Erythroblast (primary cell): ENCODE results near the gene ELF1.

Source experiments
- DNase-seq, 2 experiments: peaks; one replicate each; lab custom pipeline; 2025; lab: John Stamatoyannopoulos, UW
- GATA1 ChIP-seq: IDR thresholded peaks from 2 replicates; pipeline ENCODE4 v1.6.1; 2011; ENCODE audit warnings: low read depth, mild to moderate bottlenecking, control low read depth, low read length, moderate library complexity
- POLR2A ChIP-seq: IDR thresholded peaks from 2 replicates; pipeline ENCODE4 v1.6.1; 2011; ENCODE audit warnings: mild to moderate bottlenecking, low read length

ELF1 gene

GRCh38 chr13:41029629-41030028 is 10.5 kb upstream of the ELF1 start:
- peak; percentile 26 to 38 for DNase-seq
- no peak for TF ChIP-seq GATA1

GRCh38 chr13:41028051-41028450 is 8.9 kb upstream of the ELF1 start:
- TF ChIP-seq GATA1 (no peak), POLR2A (no peak)
- DNase-seq = no peak

DNA sequence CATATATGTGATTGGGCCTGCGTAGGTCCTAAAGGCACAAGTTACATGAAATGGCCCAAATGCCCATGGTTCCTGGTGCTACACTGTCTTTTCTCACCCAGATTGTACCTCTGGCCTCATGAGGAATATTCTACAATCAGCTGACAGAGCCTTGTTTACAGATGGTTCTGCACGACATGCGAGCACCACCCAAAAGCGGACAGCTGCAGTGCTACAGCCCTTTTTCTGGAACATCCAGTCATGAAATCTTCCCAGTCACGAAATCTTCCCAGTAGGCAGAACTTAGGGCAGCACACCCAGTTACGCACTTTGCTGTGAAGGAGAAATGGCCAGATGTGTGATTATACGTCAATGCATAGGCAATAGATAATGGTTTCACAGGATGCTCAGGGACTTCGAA is 7.7 kb upstream of the ELF1 start:
- no peak for TF ChIP-seq GATA1
- no peak for TF ChIP-seq POLR2A
- no peak for DNase-seq

GRCh38 chr13:41025518-41025917 is 6.4 kb upstream of the ELF1 start:
- no peak for DNase-seq
- no peak for TF ChIP-seq POLR2A

DNA sequence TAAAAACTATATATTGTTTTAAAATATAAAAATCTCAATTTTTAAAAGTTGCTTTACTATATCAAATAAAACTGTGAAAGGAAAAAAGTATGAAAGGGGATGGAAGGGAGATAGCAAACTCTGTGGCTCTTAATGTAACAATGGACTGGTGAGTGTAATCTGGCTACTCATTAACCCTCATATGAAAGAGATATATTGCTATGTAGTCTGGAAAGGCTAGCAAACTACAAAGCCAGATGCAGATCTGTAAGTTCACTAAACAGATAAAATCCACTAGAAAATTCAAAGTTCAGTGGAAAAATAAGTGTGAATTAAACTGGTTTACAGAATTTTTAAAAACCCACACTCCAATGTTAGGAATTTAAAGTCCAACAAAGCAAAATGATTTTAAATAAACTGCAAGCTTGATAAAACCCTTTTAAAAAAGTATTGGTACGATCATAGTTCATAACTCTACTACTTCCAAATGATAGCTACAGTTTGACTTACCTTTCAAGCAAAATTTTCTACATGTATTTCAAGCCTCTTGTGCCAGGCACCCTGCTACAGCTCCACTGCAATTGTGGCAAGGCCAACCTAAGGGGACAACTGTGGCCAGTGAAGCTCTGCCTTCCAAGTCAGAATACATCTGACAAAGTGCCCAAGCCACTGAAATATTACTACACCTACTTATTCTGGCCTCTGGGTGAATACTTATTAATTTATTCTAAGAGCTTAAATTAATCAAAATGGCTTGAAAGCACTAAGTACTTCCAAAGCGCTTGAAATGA is 647 bp upstream of the ELF1 start:
- peak; percentile 23 to 44 for DNase-seq
- no peak for TF ChIP-seq POLR2A
- TF ChIP-seq GATA1 = no peak

- DNase-seq = peak in 1 of 2 experiments; percentile 73
- no peak for TF ChIP-seq GATA1
- no peak for TF ChIP-seq POLR2A
Observed at GRCh38 chr13:41018602-41018948, 541 bp downstream of the ELF1 start.

GRCh38 chr13:41017817-41018601 is 1.1 kb downstream of the ELF1 start:
- DNase-seq = peak; percentile 48 to 72
- no peak for TF ChIP-seq GATA1
- TF ChIP-seq POLR2A = no peak

DNA sequence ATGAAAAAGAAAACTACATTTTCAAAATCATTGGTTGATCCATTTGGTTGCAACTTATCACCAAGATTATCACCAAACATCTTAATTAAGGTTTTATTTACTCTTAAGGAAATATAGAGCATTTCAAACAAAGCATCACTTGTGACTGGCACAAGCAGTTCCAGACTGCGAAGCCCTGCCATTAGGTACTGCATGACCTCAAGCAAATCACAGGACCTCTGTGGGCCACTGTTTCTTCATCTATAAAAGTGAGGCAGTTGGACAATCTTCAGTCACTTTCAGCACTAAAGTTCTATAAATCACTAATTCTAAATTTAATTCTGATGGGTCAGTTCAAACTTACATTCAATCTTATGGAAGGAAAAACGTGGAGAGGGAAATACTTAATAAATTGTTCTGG is 2.0 kb downstream of the ELF1 start:
- DNase-seq = peak; percentile 45 to 66
- TF ChIP-seq POLR2A (no peak), GATA1 (no peak)

GRCh38 chr13:41015920-41016319 is 3.2 kb downstream of the ELF1 start:
- DNase-seq = no peak
- TF ChIP-seq GATA1 = no peak
- TF ChIP-seq POLR2A = no peak

GRCh38 chr13:41013835-41014234 is 5.3 kb downstream of the ELF1 start:
- DNase-seq = no peak
- no peak for TF ChIP-seq POLR2A
- no peak for TF ChIP-seq GATA1

DNA sequence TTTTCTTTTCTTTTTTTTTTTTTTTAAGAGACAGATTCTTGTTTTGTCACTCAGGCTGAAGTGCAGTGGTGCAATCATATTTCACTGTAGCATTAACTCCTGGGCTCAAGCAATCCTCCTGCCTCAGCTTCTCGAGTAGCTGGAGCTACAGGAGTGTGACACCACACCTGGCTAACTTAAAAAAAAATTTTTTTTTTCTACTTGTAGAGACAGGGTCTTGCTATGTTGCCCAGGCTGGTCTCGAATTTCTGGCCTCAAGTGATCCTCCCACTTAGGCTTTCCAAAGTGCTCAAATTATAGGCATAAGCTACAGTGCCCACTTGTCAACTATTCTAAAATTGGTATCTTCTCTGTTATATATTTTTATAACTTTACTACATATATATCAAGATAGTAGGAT is 6.6 kb downstream of the ELF1 start:
- TF ChIP-seq POLR2A (no peak), GATA1 (no peak)
- no peak for DNase-seq

DNA sequence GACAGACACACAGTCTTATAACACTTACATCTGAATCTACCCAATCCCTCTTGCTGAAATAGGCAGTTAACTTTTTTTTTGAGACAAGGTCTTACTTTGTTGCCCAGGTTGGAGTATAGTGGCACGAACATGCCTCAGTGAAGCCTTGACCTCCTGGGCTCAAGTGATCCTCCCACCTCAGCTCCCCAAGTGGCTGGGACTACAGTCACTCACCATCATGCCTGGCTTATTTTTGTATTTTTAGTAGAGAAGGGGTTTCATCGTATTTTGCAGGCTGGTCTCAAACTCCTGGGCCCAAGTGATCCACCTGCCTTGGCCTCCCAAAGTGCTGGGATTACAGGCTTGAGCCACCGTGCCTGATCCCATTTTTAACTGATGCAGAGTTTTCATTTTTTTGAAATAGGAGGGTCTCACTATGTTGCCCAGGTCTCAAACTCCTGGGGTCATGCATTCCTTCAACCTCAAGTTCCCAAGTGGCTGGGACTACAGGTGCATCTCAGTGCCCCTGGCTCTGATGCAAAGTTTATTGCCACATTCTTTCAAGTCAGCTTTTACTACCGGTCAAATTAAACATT is 7.6 kb downstream of the ELF1 start:
- no peak for DNase-seq
- no peak for TF ChIP-seq GATA1
- TF ChIP-seq POLR2A = no peak

- TF ChIP-seq GATA1 (no peak), POLR2A (no peak)
- DNase-seq = peak; percentile 67 to 86
Observed at GRCh38 chr13:41008349-41008980, 10.7 kb downstream of the ELF1 start.

- TF ChIP-seq GATA1 = no peak
- TF ChIP-seq POLR2A = no peak
- DNase-seq = peak; percentile 48 to 76
Observed at GRCh38 chr13:41007744-41008128, 11.4 kb downstream of the ELF1 start.
